ENCODE measurements around the gene NOB1.
"Not testable (repeated sequence)": the region's sequence is repeated elsewhere in the genome, so short reads cannot be mapped to it uniquely, and the experiment has no call there.

The NOB1 gene

DNA sequence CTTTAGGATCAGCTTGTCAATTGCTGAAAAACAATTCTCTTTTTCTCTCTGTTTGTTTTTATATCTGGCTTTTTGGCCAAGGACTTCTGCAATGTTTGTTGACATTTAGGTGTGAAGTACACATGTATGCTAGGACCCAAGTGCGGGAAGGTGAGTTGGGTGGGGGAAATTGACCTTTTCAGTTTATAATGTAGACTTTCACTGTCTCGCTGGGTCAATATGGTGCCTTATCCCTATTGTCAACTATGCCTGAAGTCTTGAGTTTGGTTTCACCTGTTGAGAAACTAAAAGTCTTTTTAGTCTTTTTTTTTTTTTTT lies 16.9 kb upstream of the NOB1 start:
- Mint-ChIP-seq H3K4me1 (ENCODE audit: low read depth) (peaks cover 25% of the 10 kb centered on the region), H3K36me3 (ENCODE audit: low read depth) (peaks cover 22% of the 10 kb centered on the region), H3K9me3 (peaks cover 11% of the 10 kb centered on the region), H3K27ac (no peak overlapping the region), H3K27me3 (ENCODE audit: low read depth) (no peaks in the 10 kb centered on the region), H3K4me3 (no peak overlapping the region)

DNA sequence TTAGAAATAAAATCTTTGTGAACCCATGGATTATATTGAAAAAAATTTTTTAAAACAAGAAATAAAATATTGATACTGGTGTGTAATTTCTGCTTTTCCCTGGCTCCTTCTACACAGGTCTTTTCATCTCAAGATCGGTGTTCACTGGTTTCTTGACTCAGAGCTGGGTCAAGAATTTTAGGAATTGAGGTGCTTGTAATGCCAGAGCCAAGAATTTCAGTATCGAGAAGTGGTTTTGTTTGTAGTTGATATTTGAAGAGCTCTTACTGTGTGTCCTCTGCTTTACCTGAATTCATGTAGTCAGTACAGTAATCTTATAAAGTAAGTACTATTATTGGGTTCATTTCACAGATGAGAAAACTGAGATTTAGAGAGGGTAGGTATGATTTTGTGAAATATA lies 14.7 kb upstream of the NOB1 start:
- Mint-ChIP-seq H3K4me3 (no peak overlapping the region), H3K27me3 (ENCODE audit: low read depth) (no peaks in the 10 kb centered on the region), H3K9me3 (no peaks in the 10 kb centered on the region), H3K27ac (no peak overlapping the region), H3K4me1 (ENCODE audit: low read depth) (peaks cover 20% of the 10 kb centered on the region), H3K36me3 (ENCODE audit: low read depth) (peaks cover 7% of the 10 kb centered on the region)

DNA sequence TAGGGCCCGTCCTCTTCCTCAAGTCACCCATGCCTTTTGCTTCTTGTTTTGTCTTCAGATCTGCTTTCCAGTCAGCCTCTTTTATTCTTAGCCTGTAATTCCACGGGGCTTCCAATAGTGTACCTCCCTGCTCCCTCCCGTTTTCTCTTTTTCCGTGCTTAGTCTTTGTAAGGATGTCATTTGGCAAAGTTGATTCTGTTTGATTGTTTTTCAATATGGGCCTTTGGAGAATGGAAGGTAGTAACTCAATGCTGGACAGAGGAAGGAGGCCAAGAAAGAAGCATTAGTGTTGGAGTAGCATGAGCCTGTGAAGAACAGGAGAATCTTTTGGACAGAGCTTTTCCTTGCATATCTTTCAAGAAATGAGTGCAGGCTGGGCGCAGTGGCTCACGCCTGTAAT lies 13.9 kb upstream of the NOB1 start:
- H3K27me3 Mint-ChIP-seq (ENCODE audit: low read depth) = no peaks in the 10 kb centered on the region
- peaks cover 5% of the 10 kb centered on the region for H3K36me3 Mint-ChIP-seq (ENCODE audit: low read depth)
- no peaks in the 10 kb centered on the region for H3K9me3 Mint-ChIP-seq
- H3K4me3 Mint-ChIP-seq = no peak overlapping the region
- H3K4me1 Mint-ChIP-seq (ENCODE audit: low read depth) = peaks cover 21% of the 10 kb centered on the region
- H3K27ac Mint-ChIP-seq = no peak overlapping the region

DNA sequence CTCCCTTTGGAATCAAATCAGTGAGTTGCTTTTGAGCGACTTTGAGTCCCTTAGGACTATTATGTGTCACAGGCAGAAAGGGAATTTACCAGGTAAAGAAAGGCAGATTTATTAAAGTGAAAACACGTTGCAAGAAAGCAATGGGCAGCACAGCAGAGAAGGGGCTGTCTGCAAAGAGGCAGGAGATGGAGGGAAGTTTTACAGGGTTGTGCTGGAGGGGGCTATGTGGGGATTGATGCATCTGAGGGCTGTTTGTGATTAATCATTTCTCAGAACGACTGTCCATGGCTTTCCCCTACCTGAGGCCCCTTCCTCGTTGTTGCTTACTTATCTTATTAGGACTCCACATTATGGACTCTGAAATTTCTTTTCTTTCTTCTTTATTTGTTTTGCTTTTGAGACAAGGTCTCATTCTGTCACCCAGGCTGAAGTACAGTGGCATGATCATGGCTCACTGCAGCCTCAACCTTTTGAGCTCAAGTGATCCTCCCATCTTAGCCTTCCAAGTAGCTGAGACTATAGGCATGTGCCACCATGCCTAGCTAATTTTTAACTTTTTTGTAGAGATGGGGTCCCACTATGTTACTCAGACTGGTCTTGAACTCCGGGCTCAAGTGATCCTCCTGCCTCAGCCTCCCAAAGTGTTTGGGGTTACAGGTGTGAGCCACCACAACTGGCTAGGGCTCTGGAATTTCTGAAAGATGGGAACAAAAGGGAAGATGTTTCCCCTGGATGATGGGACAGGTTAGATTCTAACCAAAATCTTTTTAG lies 12.9 kb upstream of the NOB1 start:
- H3K27me3 Mint-ChIP-seq (ENCODE audit: low read depth) = no peaks in the 10 kb centered on the region
- H3K4me1 Mint-ChIP-seq (ENCODE audit: low read depth) = peaks cover 23% of the 10 kb centered on the region
- H3K27ac Mint-ChIP-seq = no peak overlapping the region
- H3K4me3 Mint-ChIP-seq = no peak overlapping the region
- no peaks in the 10 kb centered on the region for H3K9me3 Mint-ChIP-seq
- peaks cover 5% of the 10 kb centered on the region for H3K36me3 Mint-ChIP-seq (ENCODE audit: low read depth)

DNA sequence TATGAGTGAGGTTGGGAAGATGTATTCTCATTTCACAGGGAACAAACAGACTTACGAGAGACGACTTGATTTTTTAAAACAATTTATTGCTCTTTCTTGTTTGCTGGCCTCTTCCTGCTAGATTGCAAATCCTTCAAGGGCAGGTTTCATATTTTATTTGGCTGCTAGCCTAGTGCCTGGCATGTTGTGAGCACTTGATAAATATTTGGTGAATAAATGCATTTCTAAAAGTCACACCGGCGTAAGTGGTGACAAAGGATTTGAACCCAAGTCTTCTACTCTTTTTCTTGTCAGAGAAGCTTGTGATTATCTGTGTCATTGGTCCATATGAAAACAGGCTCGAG lies 8.8 kb upstream of the NOB1 start:
- peak overlapping the region; percentile 78 for H3K27ac Mint-ChIP-seq
- peaks cover 26% of the 10 kb centered on the region for H3K4me1 Mint-ChIP-seq (ENCODE audit: low read depth)
- no peaks in the 10 kb centered on the region for H3K9me3 Mint-ChIP-seq

DNA sequence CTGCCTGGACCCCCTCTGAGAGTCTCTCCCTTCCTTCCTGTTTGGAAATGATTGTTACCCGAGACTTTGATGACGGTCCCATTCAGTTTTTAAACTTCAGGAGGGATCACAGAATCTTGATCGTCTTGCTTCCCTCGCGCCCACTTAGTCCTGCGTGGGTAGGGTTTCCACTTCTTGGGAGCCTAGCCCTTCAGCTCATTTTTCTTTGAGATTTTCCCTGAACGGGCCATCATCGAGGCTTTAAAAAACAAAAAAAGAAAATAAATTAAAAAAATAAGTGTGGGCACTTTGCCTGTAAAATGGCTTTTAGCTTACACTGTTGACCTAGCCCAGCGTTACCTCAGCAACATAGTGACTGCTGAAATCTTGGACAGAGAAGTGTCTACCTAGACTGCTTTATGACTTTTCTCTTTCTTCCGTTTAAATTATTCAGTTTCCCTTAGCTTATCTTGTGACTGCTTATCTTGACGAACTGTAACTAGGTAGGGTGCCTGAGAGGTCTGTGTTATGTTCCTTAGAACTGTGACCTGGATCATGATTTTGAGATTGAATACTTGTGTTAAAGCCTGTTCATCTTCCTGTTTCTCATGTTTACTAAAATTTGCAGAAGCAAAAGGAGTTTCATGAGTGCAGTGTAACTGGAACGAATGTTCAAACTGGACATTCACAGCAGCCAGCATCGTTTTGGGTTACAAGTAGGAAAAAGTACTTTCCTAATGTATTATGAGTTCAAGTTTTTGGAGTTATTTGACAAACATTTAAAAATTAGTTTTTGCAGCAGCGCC lies 8.3 kb upstream of the NOB1 start:
- Mint-ChIP-seq H3K9me3 (no peaks in the 10 kb centered on the region), H3K36me3 (ENCODE audit: low read depth) (peaks cover 7% of the 10 kb centered on the region), H3K4me3 (peak overlapping the region; percentile 94), H3K27ac (peak overlapping the region; percentile 78), H3K27me3 (ENCODE audit: low read depth) (no peaks in the 10 kb centered on the region), H3K4me1 (ENCODE audit: low read depth) (peaks cover 26% of the 10 kb centered on the region)

More for the DNA sequence above, 8.8 kb upstream of the NOB1 start:
- peak overlapping the region; percentile 94 for H3K4me3 Mint-ChIP-seq
- H3K36me3 Mint-ChIP-seq (ENCODE audit: low read depth) = peaks cover 7% of the 10 kb centered on the region
- no peaks in the 10 kb centered on the region for H3K27me3 Mint-ChIP-seq (ENCODE audit: low read depth)

DNA sequence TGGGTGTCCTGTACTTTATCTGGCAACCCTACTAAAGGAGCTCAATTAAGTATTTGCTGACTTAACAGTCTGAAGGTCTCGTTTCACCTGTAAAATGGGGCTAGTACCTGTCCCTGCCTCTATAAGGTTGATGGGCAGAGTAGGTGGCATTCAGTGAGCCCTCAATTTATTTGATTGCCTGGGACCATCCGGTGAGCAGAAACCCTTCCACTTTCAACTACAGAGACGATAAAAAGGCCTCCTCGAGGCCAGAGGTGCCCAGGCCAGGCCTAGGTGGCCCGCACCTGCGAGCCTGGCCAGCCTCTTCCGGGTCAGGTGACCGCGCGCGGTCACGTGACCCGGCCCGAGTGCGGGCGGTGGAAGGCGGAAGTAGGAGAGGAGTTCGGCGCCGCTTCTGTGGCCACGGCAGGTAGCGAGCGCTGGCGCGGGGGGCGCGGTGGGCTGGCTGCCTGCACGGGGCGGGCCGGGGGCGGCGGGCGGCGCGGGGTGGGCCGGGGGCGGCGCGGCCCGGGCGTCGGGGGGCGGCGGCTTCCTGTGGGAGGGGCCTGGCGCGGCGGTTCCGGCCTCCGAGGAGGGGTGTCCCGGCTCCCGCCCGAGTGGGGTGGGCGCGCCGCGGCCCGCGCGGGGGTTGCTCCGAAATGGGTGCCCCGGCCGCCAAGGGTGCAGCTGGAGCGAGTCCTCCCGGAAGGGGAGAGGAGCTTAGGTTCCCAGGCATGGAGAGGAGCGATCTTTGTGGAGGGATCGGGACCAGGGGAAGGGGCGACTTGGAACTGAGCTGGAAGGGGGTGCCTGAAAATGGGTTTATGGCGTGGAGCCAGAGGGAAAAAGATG lies 7.5 kb upstream of the NOB1 start, which contains the start of gene WWP2:
Gene WWP2, plus strand, starts transcription at position 350 of the 831 bp plus-strand sequence. CDS start 24,679 bp downstream, outside the sequence.
- H3K9me3 Mint-ChIP-seq = no peaks in the 10 kb centered on the region
- H3K27ac Mint-ChIP-seq = peak within 1 kb of the TSS; percentile 98
- peaks cover 5% of the 10 kb centered on the region for H3K36me3 Mint-ChIP-seq (ENCODE audit: low read depth)
- H3K27me3 Mint-ChIP-seq (ENCODE audit: low read depth) = no peaks in the 10 kb centered on the region
- H3K4me1 Mint-ChIP-seq (ENCODE audit: low read depth) = peaks cover 24% of the 10 kb centered on the region
- H3K4me3 Mint-ChIP-seq = peak within 1 kb of the TSS; percentile 94

DNA sequence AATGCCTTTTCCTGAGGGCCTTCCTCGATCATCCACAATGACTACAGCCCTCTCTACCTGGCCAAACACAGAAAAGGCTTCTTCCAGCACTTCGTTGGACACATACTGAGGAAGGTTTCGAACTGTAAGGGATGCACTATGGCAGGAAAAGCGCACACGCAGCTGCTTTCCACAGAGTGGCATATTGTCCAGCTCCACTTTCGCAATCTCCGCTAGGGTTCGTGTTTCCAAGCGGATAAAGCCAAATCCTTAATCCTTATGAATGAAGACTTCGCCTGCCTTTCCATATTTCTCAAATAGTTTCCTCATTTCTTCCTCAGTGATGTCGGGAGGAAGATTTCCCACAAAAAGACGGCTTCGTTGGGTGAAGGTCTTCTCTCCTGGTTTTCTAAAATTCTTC lies 2.6 kb upstream of the NOB1 start:
- not testable (repeated sequence) for H3K9me3 Mint-ChIP-seq; H3K27me3 Mint-ChIP-seq (ENCODE audit: low read depth); H3K27ac Mint-ChIP-seq; H3K4me3 Mint-ChIP-seq
- Mint-ChIP-seq H3K36me3 (ENCODE audit: low read depth) (peaks cover 11% of the 10 kb centered on the region), H3K4me1 (ENCODE audit: low read depth) (peaks cover 26% of the 10 kb centered on the region)

DNA sequence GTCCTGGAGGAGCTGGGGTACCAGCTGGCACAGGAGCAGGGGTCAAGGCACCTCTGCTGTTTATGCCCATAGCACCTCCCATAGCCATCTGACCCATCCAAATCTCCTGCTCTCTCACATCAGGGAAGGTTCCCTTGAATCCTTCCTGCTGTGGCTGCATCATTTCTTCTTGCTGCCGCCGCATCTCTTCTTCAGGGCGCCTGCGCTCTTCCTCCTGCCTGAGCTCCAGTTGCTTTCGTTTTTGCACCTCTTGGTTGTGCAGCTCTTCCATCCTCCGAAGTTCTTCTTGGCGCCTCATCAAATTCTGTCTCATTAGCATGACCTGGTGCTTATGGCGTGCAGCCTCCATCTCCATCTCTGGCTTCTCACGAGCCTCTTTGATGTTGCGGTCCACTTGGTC lies 2.0 kb upstream of the NOB1 start:
- Mint-ChIP-seq H3K9me3 (no peaks in the 10 kb centered on the region), H3K4me3 (no peak overlapping the region), H3K36me3 (ENCODE audit: low read depth) (peaks cover 15% of the 10 kb centered on the region), H3K27me3 (ENCODE audit: low read depth) (no peaks in the 10 kb centered on the region), H3K27ac (no peak overlapping the region), H3K4me1 (ENCODE audit: low read depth) (peaks cover 28% of the 10 kb centered on the region)

DNA sequence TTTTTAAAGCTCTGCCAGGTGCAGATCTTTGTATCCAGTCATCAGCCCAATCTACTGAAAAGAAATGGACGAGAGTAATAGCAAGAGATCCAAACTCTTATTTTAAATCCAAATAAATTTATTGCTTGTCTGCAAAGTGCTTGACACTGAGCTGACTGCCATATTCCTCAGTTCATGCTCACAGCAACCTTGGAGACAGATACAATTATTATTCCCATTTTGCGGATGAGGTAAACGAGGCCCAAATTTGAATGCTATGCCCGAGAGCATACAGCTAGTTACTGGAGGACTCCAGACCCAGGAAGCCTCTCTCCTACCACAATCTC lies 620 bp downstream of the NOB1 start:
- H3K27me3 Mint-ChIP-seq (ENCODE audit: low read depth) = no peaks in the 10 kb centered on the region
- peak overlapping the region; percentile 99 for H3K27ac Mint-ChIP-seq
- H3K4me1 Mint-ChIP-seq (ENCODE audit: low read depth) = peaks cover 27% of the 10 kb centered on the region
- H3K4me3 Mint-ChIP-seq = peak overlapping the region; percentile 100
- peaks cover 22% of the 10 kb centered on the region for H3K36me3 Mint-ChIP-seq (ENCODE audit: low read depth)
- H3K9me3 Mint-ChIP-seq = no peaks in the 10 kb centered on the region

DNA sequence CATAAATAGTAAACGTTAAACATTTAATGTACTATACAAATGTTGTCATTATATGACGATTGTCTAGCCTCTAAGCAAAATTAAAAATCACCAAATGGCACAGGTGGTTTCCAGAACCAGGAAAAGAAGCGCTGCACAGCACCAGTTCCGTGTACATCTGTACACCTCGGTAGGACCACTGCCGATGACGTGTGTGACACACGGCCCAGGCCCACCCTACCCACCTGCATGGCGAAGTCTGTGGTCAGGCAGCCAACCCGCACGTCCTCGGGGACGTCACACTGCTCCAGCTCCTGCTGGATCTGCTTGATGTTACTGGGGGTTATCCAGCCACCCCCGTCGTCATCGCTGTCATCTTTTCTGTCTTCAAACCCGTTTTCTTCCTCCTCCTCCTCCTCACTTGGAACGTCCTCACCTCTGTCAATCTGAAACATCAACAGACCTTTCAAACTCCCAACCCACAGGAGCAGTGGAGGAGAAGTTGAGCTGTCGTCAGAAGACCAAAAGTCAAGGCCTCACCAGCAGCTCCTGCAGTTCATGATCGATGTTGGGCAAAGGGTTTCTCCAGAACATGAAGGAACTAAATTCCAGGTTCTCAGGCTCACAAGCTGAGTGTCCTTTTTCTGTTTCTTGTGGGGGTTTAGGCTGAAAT lies 5.9 kb downstream of the NOB1 start:
- Mint-ChIP-seq H3K4me3 (no peak overlapping the region), H3K36me3 (ENCODE audit: low read depth) (peaks cover 52% of the 10 kb centered on the region), H3K9me3 (no peaks in the 10 kb centered on the region), H3K27ac (no peak overlapping the region), H3K4me1 (ENCODE audit: low read depth) (peaks cover 27% of the 10 kb centered on the region), H3K27me3 (ENCODE audit: low read depth) (no peaks in the 10 kb centered on the region)

DNA sequence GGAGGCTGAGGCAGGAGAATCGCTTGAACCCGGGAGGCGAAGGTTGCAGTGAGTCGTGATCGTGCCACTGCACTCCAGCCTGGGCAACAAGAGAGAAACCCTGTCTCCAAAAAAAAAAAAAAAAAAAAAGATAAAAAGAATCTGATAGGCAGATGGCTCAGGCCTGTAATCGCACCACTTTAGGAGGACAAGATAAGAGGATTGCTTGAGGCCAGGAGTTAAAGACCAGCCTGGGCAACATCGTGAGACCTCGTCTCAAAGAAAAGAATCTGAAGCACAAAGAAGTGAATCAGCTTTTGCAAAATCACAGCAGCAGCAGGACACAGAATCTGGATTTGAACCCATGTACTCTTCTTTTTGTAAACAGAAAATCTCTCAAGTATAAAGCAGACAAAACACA lies 7.6 kb downstream of the NOB1 start:
- no peaks in the 10 kb centered on the region for H3K27me3 Mint-ChIP-seq (ENCODE audit: low read depth)
- H3K36me3 Mint-ChIP-seq (ENCODE audit: low read depth) = peaks cover 56% of the 10 kb centered on the region
- no peak overlapping the region for H3K27ac Mint-ChIP-seq

DNA sequence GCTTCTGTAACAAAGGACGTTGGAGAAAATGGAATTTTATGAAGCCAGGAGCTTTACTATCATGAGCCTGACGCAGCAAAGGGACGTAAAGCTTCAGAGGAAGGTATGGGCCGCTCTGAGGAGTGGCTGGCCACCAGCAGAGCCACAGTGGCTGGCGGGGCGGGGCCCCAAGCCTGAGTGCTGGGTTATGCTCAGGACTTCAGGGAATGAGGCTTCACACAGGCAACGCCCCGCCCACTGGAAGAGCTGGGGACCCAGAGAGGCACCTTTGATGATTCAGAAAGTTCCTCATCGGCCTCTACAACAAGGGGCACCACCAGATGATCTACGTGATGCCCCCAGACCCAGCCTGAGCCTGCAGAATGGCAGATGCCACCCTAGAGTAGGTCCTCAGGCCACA lies 8.8 kb downstream of the NOB1 start:
- Mint-ChIP-seq H3K36me3 (ENCODE audit: low read depth) (peaks cover 59% of the 10 kb centered on the region), H3K4me1 (ENCODE audit: low read depth) (peaks cover 7% of the 10 kb centered on the region), H3K27me3 (ENCODE audit: low read depth) (no peaks in the 10 kb centered on the region), H3K9me3 (no peaks in the 10 kb centered on the region), H3K27ac (no peak overlapping the region), H3K4me3 (no peak overlapping the region)

More for the DNA sequence above, 7.6 kb downstream of the NOB1 start:
- no peak overlapping the region for H3K4me3 Mint-ChIP-seq
- H3K4me1 Mint-ChIP-seq (ENCODE audit: low read depth) = peaks cover 10% of the 10 kb centered on the region
- H3K9me3 Mint-ChIP-seq = no peaks in the 10 kb centered on the region

DNA sequence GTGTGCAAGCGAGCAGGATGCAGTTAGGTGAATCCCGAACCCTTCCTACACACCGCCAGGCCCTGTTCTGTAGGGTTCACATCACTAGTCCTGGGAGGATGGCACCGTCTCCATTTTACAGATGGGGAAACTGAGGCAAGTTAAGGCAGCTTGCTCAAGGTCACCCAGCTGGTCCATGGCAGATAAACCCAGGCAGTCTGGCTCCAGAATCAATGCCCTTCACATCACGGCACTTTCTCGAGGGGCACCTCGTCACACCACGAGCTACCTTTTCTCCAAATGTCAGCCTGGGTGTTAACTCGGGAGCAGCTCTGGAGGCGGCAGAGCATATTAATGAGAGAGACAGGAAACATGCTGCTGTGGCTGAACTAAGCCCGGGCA lies 9.5 kb downstream of the NOB1 start:
- no peak overlapping the region for H3K27ac Mint-ChIP-seq
- H3K4me3 Mint-ChIP-seq = no peak overlapping the region
- no peaks in the 10 kb centered on the region for H3K27me3 Mint-ChIP-seq (ENCODE audit: low read depth)
- peaks cover 7% of the 10 kb centered on the region for H3K4me1 Mint-ChIP-seq (ENCODE audit: low read depth)
- no peaks in the 10 kb centered on the region for H3K9me3 Mint-ChIP-seq
- peaks cover 60% of the 10 kb centered on the region for H3K36me3 Mint-ChIP-seq (ENCODE audit: low read depth)
